ENCODE results near the gene SLC25A21.

SLC25A21 gene

DNA sequence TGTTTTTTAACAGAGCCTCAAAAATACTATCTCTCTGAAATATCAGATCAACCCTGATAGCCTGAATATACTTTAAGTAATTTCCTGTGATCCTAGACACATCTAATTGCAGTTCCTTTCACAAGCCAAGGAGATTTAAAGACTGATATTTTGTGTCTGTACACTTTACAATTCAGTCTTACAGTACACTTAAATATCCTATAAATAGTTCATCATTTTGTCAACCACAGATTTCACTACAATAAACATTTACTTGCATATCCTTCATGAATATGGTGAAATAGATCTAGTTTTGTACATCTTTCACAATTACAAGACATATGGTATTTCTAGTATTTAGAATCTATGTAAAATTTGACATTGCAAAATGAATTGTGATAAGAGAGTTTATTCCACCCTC, 349.7 kb downstream of the SLC25A21 start:
- Mint-ChIP-seq H3K9me3 (no peaks in the 10 kb centered on the region), H3K27me3 (ENCODE audit: low read depth) (peaks cover 3% of the 10 kb centered on the region), H3K4me1 (no peaks in the 10 kb centered on the region), H3K36me3 (ENCODE audit: low read depth) (no peaks in the 10 kb centered on the region), H3K4me3 (no peak overlapping the region), H3K27ac (no peak overlapping the region)
- TF ChIP-seq, protein P1, sequence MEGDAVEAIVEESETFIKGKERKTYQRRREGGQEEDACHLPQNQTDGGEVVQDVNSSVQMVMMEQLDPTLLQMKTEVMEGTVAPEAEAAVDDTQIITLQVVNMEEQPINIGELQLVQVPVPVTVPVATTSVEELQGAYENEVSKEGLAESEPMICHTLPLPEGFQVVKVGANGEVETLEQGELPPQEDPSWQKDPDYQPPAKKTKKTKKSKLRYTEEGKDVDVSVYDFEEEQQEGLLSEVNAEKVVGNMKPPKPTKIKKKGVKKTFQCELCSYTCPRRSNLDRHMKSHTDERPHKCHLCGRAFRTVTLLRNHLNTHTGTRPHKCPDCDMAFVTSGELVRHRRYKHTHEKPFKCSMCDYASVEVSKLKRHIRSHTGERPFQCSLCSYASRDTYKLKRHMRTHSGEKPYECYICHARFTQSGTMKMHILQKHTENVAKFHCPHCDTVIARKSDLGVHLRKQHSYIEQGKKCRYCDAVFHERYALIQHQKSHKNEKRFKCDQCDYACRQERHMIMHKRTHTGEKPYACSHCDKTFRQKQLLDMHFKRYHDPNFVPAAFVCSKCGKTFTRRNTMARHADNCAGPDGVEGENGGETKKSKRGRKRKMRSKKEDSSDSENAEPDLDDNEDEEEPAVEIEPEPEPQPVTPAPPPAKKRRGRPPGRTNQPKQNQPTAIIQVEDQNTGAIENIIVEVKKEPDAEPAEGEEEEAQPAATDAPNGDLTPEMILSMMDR (IDR thresholded peaks at IDR 0.05; ENCODE audit: unreplicated experiment in 3 of 3), result no peak

DNA sequence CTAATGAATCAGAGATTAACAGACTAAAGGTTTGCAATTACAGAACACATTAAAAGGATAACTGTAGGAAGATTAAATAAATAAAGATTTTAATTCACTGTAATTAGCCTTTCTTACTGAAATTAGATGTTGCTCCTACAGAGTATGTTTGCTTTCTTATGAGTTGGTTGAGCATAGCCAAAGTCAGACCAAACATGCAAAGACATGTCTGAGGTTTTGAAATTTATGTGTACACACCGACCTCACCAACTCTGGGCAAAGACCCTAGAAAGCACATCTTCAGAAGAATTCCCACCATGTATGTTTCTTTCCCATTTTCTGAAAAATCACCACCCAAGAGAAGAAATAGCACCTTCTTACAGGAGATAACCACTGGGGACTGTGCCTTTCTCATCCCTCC, 351.5 kb downstream of the SLC25A21 start:
- Mint-ChIP-seq H3K9me3 (no peaks in the 10 kb centered on the region), H3K4me3 (no peak overlapping the region), H3K27ac (no peak overlapping the region), H3K4me1 (no peaks in the 10 kb centered on the region), H3K27me3 (ENCODE audit: low read depth) (peaks cover 3% of the 10 kb centered on the region), H3K36me3 (ENCODE audit: low read depth) (no peaks in the 10 kb centered on the region)
- TF ChIP-seq, protein P1 (IDR thresholded peaks at IDR 0.05; ENCODE audit: unreplicated experiment in 3 of 3), result no peak

DNA sequence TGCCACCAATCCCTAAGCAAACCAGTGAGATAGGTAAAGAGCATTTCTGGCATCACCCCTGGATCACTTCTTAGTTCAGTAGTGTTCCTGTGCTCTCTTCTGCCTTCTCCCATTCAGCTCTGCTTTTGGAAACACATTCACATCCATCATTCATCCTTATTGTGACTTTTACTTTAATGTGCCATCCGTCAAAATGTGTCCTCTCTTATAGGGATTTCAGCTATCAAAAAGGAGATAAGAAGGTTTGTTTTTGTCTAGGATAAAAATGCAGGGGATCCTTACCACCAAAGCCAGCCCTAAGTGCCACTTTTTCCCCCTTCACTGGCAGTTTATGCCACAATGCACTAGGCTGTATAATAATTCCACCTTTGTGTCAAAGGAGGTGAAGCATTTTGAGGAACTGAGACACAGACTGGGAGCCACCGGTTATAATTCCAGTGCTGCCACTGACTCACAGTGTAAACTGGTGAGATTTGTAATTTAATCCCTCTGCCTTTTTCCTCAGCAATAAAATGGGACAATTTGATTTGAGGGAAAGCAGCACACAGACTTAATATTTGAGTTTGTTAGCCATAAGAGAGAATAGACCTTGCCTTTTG, 352.2 kb downstream of the SLC25A21 start:
- Mint-ChIP-seq H3K4me1 (no peaks in the 10 kb centered on the region), H3K36me3 (ENCODE audit: low read depth) (no peaks in the 10 kb centered on the region), H3K27ac (no peak overlapping the region), H3K27me3 (ENCODE audit: low read depth) (peaks cover 3% of the 10 kb centered on the region), H3K4me3 (no peak overlapping the region), H3K9me3 (no peaks in the 10 kb centered on the region)
- TF ChIP-seq, protein P1 (IDR thresholded peaks at IDR 0.05; ENCODE audit: unreplicated experiment in 3 of 3), result no peak

DNA sequence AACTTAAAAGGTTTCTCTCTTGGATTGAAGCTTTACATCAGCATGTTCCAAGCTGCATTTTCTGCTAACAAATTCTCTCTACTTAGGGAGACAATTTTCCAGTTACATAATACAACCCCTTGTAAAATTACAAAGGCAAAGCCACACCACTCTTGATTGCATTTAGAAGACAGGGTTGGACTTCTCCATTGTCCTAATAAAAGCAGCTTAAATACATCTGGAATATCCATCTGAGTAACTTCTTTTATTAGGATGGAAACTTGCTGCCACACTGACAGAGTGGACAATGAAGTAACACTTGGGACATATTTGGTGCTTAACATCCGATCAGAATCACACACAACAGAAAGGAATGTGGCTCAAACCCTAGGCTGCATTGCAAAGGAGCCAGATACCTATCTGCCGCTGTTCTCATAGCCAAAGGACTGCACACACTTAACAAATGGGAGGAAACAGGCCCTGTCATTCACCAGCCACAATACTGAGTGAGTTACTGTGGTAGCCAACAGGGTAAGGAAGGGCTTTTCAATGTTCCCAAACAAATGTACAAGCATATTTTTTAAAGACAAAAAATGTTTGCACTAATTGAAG, 353.5 kb downstream of the SLC25A21 start:
- peaks cover under 1% of the 10 kb centered on the region for H3K27me3 Mint-ChIP-seq (ENCODE audit: low read depth)
- no peaks in the 10 kb centered on the region for H3K9me3 Mint-ChIP-seq
- no peaks in the 10 kb centered on the region for H3K36me3 Mint-ChIP-seq (ENCODE audit: low read depth)
- H3K27ac Mint-ChIP-seq, result no peak overlapping the region
- no peak overlapping the region for H3K4me3 Mint-ChIP-seq
- TF ChIP-seq, protein P1 (IDR thresholded peaks at IDR 0.05; ENCODE audit: unreplicated experiment in 3 of 3), result no peak
- H3K4me1 Mint-ChIP-seq, result no peaks in the 10 kb centered on the region

DNA sequence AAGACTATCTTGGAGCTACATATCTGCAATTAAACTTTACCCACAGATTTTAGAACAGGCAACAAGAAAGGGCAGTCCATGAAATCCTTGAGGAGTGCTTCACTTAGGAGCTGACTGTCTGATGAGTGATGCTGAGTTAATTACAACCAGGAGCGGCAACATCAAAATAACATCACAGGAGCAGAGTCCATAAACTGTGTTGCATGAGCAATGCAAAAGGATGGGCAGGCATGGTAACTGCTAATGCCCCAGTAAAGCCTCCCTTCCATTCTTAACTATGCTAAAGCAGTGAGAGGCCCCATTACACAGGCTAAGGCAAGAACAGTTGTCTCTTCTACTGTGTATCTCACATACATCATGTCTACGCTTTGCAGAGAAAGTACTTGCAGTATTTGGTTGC, 354.2 kb downstream of the SLC25A21 start:
- Mint-ChIP-seq H3K4me1 (no peaks in the 10 kb centered on the region), H3K27me3 (ENCODE audit: low read depth) (no peaks in the 10 kb centered on the region), H3K27ac (no peak overlapping the region), H3K36me3 (ENCODE audit: low read depth) (no peaks in the 10 kb centered on the region), H3K9me3 (no peaks in the 10 kb centered on the region), H3K4me3 (no peak overlapping the region)
- TF ChIP-seq, protein P1 (IDR thresholded peaks at IDR 0.05; ENCODE audit: unreplicated experiment in 3 of 3), result no peak

All from nephron (organoid).